NCI-H2107 treated with DMSO at 0.1 percent for 48 hours (cell line): ENCODE measurements around the gene CHRNA3.

Experiments
- DNase-seq: peaks from one replicate; lab custom pipeline; 2025; ENCODE audit not compliant: unreplicated experiment; lab: John Stamatoyannopoulos, UW

The CHRNA3 gene

DNA sequence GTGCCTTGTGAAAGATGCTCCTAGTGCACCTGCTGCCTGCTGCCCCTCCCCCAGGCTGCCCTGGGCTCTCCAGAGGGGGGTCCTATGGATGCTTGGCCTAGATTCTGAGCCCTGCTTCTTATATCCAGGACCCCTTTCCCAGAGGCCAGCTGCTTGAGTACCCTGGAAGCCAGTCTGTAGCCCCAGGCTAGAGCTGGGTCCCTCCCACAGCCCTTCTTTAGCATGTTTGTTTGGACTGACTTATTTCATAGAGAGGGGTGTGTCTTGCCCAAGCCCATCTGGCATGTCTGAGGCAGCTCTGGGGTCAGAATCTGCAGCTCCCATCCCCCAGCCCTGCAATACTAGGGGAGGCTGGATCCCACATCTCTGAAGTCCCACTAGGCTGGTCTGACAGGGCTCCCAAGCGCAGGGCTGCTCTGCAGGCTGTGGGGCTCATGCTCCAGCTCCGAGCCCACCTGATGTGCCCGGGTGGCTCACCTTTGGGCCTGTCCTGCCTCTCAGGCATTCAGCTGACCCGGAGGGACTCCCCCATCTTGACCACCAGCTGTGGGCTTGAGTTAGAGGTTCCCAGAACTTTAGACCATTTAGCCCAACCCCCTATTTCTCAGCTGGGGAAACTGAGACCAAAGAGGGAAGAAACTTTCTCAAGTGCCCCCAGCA, 17.1 kb upstream of the CHRNA3 start:
- DNase-seq = no peak

DNA sequence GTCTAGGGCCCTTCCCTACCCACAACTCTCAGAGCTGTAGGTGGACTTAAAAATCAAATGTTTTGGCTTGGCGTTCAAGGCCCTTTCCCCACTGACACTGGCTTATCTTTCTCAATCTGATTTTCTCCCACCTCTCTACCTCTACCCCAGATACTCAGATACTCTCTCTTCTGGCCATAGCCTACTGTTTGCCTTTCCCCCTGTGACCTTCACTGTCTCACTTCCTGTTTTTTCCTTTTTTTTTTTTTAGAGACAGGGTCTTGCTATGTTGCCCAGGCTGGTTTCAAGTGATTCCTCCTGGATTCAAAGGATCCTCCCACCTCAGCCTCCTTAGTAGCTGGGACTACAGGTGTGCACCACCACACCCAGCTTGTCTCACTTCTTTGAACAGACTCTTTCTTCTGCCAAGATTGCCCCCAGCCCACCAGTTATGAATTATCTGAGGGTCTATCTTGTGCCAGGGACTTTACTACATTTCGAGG, 15.6 kb upstream of the CHRNA3 start:
- no peak for DNase-seq

DNA sequence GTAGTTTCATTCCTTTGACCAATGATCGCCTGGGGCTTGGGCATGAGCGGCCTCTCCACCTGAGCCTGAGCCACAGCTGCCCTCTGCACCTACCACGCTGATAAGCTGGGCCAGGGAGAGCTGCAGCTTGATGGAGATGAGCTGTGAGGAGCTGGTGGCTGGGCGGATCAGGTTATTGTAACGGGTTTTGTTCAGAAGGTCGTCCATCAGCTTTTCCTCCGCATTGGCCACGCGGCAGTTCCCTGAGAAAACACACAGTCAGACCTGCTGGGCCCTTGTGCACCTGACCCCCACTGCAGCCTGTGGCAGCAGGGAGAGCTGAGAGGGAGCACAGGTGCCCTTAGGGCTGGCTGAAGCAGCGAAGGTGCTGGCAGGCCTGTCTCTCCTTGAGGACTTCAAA, 14.6 kb upstream of the CHRNA3 start:
- no peak for DNase-seq

DNA sequence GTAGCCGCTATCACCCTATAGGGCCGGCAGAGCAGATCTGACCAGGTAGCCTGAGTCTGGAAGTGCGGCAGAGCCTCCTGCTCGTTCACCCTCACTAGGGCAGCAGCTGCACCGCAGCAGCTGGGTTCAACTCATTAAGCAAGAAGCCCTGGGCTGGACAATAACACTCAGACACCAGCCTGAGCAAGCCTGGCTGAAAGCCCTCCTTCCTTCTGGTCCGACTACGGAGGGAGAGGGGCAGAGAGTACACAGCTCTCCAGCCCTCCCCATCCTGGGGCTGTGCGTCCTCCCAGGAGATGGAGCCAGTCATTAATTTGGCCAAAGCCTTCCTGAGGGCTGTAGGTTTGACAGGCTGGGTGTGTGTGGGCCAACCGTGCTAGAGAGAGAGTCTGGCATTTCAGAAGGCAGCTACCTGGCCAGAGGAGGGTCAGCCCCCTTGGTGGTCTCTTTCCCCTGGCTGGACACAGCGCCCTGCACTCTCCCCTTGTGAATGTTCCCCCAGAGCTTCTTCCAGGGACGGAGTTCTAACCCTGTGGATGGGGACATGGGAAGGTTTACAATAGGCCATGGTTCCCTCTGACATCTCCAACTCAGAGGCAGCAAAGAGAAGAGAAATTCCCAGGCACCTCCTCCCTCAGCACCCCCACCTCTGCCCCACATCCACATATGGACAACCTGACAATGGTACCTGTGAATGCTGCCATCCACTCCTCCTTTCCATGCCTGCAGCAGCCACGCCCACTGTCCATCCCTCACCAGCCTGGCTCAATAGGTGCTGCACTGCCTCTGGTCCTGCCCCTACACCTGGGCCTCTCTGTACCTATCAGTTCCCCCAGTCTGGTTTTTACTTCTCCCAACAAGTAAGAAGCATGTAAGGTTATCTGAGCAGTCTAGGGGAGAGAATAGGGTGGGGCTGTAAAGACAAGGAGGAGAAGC, 13.7 kb upstream of the CHRNA3 start:
- no peak for DNase-seq

DNA sequence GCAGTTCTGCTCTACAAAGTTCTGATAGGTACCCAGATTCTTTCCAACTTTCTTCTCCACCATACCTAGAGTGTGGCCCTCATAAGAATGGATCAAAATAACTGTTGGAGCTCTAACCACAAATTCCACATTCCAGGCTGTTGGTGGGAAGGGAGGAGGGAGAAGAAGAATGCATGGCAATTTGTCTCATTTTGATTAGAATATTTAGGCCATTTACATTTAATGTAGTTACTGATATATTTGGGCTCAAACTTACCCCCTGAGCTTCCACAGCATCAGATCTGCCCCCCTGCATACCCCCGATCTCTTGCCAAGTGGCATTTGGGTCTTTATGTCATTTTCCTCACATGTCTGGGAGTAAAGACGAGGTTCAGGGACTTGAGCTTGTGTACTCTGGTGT, 12.6 kb upstream of the CHRNA3 start:
- no peak for DNase-seq

DNA sequence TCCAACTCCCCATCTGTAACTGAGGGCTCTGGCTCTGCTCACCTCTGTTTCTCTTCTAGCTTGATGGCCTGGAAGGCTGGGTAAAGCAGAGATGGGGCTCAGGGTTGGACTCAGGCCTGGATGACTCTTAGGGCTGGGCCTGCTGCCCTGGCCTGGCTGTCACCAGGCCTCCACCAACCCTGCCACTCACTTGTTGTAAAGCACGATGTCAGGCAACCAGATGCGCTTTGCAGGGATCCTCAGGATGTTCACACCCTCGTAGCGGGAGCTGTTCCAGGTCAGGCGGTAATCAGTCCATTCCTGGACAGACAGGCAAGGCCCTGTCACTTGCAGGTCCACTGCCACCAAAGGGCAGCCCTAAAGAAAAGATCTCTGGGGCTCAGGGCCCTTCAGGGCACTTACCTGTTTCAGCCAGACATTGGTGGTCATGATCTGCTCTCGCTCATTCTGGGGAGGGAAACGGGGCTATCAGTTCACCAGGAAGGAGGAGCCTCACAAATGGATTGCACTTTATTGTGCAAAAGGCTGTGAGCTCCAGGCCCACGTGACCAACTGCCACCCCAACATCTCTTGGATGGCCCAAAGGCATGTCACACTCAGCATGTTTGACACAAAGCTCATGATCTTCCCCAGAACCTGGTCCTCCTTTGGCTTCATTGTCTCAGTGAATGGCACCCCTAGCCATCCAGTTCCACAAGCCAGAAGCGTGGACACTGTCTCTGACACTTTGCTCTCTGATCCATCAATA, 10.3 kb upstream of the CHRNA3 start:
- no peak for DNase-seq

DNA sequence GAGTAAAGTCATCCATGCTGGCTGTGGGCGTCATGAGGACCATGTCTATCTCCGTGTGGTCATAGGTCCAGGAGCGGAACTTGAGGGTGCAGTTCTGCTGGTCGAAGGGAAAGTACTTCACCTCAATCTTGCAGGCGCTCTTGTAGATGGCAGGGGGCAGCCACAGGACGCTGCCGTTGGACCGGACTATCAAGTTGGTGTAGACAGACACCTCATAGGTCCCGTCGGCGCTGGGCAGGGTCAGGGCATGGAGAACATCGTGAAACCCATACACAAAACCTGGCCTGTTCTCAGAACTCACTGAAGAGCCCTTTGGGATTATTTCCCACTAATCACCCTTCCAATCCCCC, 8.9 kb upstream of the CHRNA3 start:
- DNase-seq = no peak

DNA sequence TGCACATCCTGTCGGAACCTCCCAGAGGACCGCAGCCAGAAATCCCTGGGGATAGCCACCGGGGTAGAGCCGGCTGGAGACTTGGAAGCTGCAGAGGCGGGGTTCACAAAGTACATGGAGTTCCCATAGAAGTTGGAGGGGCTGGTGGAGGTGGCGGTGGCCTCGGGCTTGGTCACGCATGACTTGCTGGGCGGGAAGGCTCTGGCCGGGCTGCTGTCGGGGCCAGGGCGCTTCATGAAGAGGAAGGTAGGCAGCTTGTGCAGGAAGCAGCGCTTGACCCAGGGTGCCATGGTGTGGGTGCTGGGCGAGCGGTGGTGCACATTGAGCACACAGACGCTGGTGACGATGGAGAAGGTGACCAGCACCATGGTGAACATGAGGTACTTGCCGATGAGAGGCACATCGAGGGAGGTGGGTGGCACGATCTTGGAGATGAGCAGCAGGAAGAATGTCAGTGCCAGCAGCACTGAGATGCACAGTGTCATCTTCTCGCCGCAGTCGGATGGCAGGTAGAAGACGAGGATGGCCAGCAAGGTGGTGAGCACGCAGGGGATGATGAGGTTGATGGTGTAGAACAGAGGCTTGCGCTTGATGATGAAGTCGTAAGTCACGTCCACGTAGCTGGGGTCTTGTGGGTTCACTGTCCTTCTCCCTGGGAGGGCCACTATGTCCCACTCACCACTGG, 8.4 kb upstream of the CHRNA3 start:
- peak; percentile 47 for DNase-seq

DNA sequence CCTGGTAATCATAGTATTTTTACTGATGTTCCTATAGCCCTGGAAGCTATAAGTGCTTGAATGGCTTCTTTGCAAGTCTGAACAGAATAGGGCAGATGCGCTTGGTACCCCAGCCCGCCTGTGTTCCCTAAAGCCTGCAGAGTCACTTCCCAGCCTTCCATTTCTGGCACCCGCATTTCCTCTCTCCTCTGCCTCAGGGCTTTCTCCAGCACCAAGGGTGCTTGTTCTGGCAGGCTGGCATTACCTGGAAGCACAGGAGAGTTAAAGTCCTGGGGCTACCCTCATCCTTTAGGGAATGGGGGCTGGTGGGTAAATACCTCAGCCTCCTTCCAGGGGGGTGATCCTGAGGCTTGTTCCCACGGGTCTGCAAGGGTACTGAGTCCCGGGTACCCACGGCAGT, 7.4 kb upstream of the CHRNA3 start:
- no peak for DNase-seq

DNA sequence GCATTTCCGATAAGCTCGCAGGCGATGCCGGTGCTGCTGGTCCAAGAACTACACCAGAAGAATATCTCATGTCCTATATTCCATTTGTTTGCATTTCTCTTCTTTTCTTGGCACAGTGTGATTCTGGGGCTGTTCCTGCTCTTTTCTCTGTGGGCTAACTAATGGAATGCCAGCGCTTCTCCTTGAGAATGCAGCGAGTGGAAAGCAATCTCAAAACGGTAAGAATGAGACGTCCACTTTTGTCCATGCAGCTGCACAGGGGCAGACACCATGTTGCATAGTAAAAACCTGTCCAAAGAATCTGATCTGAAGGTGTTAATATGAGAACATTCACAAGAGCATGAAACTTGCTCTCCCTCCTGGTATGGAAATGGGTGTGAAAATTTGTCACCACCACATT, 6.6 kb upstream of the CHRNA3 start:
- DNase-seq = no peak

DNA sequence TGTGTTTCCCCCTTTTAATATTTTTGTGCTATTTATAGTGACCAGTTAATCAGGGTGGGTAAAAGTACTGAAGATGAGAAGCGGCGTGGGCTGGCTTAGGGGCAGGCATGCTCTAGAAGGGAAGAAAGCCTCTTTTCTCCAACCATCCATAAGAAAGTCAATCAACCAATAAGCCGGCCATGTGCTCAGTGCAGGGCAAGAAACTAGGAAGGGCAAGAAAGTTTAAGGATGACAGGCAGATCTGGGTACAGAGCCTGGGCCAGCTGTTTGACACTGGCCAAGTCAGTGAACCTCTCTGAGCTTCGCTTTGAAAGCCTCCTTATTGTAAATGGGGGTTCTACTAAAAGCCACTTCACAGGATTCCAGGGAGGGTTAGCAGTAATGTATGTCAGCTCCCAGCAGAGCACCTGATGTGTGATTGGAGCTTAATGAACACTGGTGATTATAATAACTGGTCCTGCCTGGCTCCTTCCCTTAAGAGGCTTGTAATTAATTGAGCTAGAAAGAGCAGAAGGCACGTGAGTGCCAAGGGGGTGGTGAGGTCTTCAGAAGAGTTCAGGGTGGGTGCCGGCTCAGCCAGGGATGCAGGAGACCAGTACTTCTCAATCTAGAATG, 5.7 kb upstream of the CHRNA3 start:
- DNase-seq = peak; percentile 13

DNA sequence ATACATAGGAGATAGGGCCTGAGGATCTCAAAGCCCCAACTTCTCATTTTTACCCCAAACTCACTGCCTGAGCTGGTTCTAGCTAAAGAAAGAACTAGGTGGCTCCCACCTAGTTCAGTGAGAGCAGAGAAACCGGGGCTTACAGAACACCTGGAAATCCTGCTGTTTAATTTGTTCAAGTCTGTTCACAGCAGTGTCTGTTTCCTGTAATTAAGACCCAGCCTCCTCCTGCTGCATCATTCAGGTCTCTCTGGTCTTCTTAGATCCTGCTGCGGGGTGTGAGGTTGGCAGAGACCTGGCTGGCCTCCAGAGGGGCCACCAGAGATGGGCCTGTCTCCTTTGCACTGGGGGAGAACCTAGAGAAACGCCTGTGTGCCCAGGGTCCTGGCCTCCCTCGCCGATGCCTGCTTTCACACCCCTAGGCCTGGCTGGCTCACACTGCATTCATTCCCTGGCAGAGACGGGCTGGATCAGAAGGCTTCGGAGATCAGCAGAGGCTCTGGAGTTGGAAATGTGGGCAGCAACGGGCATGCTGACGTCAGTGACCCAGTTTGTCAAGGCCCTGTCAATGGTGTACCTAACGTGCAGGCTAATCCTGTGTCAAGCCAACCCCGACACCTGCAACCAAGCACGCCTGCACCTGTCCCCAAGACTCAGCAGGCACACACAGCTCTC, 4.9 kb upstream of the CHRNA3 start:
- peak; percentile 51 for DNase-seq

DNA sequence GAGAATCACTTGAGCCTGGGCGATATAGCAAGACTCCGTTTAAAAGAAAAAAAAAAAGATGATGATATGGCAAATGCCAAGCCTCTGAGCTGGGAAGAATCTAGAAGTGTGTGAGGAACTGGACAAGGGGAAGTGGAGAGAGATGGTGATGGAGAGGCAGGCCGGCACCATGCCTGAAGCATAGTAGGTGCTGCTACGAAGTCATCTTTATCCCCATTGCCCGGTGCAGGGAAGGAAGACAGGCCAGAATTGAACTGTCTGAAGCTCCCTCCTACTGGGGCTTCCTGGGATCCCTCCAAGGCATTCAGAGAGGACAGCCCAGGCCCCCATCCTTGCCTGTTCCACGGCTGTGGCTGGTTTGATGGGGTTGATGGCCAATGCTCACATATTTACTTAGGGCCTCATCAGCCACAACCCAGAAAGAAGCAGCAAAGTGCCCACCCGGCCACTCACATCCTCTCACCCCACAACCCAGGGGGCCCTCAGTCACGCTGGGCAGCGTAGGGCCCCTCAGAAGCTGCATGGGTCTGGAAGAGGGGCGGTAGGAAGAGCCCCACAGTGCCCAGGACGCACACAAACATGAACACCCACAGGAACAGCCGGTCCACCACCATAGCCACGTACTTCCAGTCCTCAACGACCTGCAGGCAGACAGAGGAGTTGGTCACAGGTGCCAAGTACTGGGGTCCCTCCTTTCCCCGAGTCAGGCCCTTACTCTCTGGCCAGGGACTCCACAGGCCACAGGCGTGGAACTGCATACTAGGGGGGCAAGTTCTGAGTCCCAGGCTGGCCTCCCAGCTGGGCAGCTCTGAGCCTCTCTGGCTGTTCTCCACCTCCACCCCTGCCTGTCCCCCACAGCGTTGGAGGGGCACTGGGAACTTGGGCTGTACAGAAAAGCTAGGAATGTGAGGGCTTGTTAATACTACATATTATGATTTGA, 4.1 kb upstream of the CHRNA3 start:
- DNase-seq = no peak

DNA sequence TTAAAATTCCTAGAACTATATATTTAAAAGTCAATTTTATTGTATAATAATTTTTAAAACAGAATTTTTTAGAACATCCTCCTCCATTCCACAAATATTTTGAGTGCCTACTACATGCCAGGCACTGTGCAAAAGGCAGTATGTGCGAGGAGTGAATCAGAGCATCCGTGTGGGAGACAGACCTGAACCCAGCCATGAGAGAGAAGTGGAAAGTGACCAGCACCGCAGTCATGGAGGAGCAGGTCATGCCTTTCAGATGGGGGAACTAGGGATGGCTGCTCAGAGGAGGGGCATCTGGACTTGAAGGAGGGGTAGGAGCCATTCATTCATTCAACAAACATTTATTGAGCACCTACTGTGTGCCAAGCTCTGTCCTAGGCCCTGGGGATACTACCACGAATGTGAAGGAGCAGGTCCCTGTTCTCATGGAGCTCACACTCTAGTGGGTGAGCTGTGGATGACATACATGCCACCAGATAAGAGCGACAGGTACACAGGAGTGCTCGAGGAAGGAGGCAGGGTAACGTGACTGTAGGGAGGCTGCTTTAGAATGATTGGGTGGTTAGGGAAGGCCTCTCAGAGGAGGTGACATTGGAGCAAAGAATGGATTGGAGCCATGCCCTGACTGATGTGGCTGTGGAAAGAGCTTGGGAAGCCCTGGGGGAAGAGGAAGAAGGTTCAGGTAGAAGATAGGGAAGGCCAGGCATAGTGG, 3.1 kb upstream of the CHRNA3 start:
- no peak for DNase-seq

DNA sequence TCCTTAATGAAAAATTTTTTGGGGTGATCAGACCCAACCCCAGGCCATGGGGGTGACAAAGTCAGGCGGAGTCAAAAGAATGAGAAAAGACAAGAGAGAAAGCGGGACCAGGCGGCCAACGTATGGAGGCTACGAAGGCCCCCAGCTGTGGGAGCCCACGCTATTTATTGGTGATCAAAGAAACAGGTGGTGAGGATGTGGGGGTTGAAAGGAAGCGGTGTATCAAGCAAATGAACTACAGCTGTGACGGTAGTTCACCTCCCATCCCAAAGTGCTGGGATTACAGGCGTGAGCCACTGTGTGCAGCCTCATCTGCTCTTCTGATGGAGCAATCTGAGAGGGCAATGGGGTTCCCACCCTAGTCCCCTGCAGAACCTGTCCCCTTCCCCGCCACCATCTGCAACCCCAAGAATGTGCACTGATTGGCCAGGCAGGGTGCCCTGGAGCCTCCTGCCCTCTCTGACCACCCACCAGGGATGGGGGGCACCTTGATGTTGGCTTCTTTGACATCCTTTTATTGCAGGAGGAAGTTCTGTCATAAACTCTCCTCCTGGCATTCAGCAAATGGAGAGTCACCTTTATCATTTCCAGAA, 1.1 kb upstream of the CHRNA3 start:
- DNase-seq = no peak

DNA sequence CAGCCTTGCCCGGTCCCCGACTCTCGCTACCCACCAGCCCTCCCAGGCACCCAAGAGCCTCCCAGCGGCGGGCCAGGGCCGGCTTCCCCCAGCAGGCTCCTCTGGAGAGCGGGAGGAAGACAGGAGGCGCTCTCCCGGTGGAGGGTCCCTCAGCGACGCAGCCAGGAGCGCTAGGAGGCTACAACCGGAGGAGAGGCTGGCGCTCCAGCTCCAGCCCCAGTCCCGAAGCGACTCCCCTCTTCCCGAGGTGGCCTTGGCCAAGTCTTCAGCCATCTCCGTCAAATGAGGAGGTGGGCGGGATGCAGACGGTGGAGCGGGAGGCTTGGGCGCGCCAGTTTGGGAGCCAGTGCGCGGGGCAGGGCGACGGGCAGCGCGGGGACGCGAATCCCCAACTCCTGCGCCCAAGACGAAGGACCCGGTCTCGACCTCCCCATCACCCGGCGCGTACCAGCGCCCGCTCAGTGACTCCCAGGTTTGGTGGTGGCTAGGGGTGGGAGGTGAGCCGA, 722 bp downstream of the CHRNA3 start:
- peak; percentile 4 for DNase-seq

DNA sequence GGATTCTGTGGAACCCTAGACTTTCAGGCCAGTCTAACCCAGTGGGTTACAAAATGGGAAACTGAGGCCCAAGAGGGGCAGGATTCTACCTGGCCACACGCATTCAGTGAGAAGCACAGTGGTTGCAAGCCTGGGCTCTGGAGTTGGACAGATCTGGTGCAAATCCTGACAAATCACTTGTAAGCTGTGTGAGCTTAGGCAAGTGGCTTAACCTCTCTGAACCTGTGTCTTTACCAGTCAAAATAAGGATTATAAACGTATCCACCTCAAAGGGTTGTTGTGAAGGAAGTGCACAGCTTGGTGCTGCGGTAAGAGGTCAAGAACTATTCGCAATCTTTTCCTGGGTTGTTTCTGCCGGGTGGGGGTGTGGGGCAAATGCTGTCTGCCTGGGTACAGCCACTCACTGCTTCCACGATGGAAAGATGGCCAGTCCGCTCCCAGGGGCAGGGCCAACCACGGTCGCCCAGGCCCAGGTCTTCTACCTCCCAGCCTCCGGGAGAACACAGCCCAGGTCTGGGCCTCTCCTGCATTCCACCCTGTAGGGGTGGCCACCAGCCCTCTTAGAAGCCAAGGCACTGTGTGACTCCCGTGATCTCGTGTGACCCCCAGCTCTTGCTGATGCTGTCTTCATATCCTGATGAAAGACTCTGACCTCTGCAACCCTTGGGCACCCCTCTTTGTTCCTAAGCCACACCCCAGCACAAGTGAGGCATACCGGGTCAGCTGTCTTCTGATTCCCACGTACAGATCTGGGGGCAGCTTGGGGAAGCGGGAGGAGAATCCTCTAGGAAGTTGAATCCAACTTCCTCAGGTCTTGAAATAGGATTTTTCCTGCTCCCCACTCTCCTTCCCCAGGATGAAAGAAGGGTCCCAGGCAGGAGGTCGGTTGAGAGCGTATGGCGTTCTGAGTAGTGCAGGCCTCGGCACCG, 1.5 kb downstream of the CHRNA3 start:
- DNase-seq = no peak
